H1 (cell line): Measurements from ENCODE around the gene UBE3A. TPM values are rescaled to one million over a fixed set of nuclear protein-coding genes. Genes with fewer than 3 reads are reported as not detected.
A peak's percentile ranks its signal among the peaks of the same experiment; 100 is the strongest.

Experiments used
- CTCF ChIA-PET: fragments of 300-600 bp; sonication (Branson Sonifier 250); formaldehyde crosslinking; loops from one replicate; lab custom pipeline; 2021; ENCODE audit not compliant: partially characterized antibody; lab: Charles Lee
- POLR2A ChIA-PET: fragments of 300-600 bp; sonication (Branson Sonifier 250); formaldehyde crosslinking; loops from one replicate; lab custom pipeline; 2021; ENCODE audit warnings: inconsistent platforms; ENCODE audit not compliant: partially characterized antibody; lab: Charles Lee
- DNase-seq, 2 experiments: peaks; one replicate each; pipeline versions ENCODE4 v3.0.0 to v3.0.0-alpha.2; 2010 to 2022; ENCODE audit warnings: low spot score in 2 of 2, low read depth in 1 of 2, mixed read lengths in 1 of 2
- FAIRE-seq: peaks from 2 replicates; lab custom pipeline; 2011; peaks lifted over from hg19 to GRCh38; lab: Jason Lieb, UNC
- H2AFZ ChIP-seq: 2 replicates; pipeline ENCODE4 v1.8.1; 2012; ENCODE audit warnings: low read length, inconsistent platforms
- H2AK5ac ChIP-seq: 2 replicates; pipeline ENCODE4 v1.6.1; 2013; ENCODE audit warnings: low read depth, low read length
- H2BK120ac ChIP-seq: replicated peaks from 2 replicates; pipeline ENCODE3; 2013; ENCODE audit warnings: low read depth, low read length, inconsistent platforms
- H2BK12ac ChIP-seq: 2 replicates; pipeline ENCODE4 v1.6.1; 2013; ENCODE audit warnings: low read depth, low read length
- H2BK15ac ChIP-seq: 2 replicates; pipeline ENCODE4 v1.6.1; 2013; ENCODE audit warnings: low read length
- H2BK20ac ChIP-seq: 2 replicates; pipeline ENCODE4 v1.6.1; 2013; ENCODE audit warnings: low read length
- H2BK5ac ChIP-seq: 2 replicates; pipeline ENCODE4 v1.6.1; 2013; ENCODE audit warnings: low read depth, low read length
- H3K14ac ChIP-seq: 2 replicates; pipeline ENCODE4 v1.6.1; 2013; ENCODE audit warnings: inconsistent platforms; ENCODE audit not compliant: insufficient read length
- H3K18ac ChIP-seq: 2 replicates; pipeline ENCODE4 v1.6.1; 2013; ENCODE audit warnings: low read length; ENCODE audit errors: extremely low read depth
- H3K23ac ChIP-seq: 2 replicates; pipeline ENCODE4 v1.6.1; 2013; ENCODE audit warnings: inconsistent platforms; ENCODE audit not compliant: insufficient read length
- H3K23me2 ChIP-seq: 2 replicates; pipeline ENCODE4 v1.6.1; 2013; ENCODE audit warnings: low read depth, low read length
- H3K27ac ChIP-seq: 2 replicates; pipeline ENCODE4 v1.6.1; 2011; ENCODE audit warnings: low read depth, low read length, inconsistent platforms
- H3K27me3 ChIP-seq, 4 experiments: replicated peaks in 1 of 4; 1 replicate in 1 of 4; 2 replicates in 3 of 4; pipeline versions ENCODE4 v1.6.1 to v1.8.1; 2011 to 2013; ENCODE audit warnings: low read length in 3 of 4, mild to moderate bottlenecking in 3 of 4, inconsistent platforms in 2 of 4, mixed read lengths in 2 of 4, moderate library complexity in 1 of 4; ENCODE audit not compliant: control insufficient read depth in 3 of 4, insufficient read depth in 3 of 4; ENCODE audit errors: extremely low read depth in 1 of 4
- H3K36me3 ChIP-seq, 4 experiments: 2 replicates each; pipeline versions ENCODE4 v1.6.1 to v1.8.1; 2011 to 2013; ENCODE audit warnings: mild to moderate bottlenecking in 4 of 4, low read length in 3 of 4, moderate library complexity in 2 of 4, control low read depth in 1 of 4, inconsistent platforms in 1 of 4; ENCODE audit not compliant: insufficient read depth in 4 of 4, control insufficient read depth in 2 of 4
- H3K4ac ChIP-seq: replicated peaks from 2 replicates; pipeline ENCODE3; 2013; ENCODE audit warnings: low read length, low read depth, mixed read lengths, inconsistent platforms; ENCODE audit not compliant: insufficient read length
- H3K4me1 ChIP-seq, 4 experiments: replicated peaks in 1 of 4; 1 replicate in 1 of 4; 2 replicates in 3 of 4; pipeline versions ENCODE4 v1.6.1 to v1.8.1; 2011 to 2013; ENCODE audit warnings: low read length in 3 of 4, inconsistent platforms in 2 of 4, mixed read lengths in 1 of 4; ENCODE audit not compliant: insufficient read depth in 4 of 4, control insufficient read depth in 3 of 4
- H3K4me2 ChIP-seq, 2 experiments: 2 replicates each; pipeline versions ENCODE4 v1.6.1 to v1.8.1; 2011 to 2013; ENCODE audit warnings: low read depth in 2 of 2, low read length in 2 of 2, control low read depth in 1 of 2, inconsistent platforms in 1 of 2, mild to moderate bottlenecking in 1 of 2; ENCODE audit not compliant: insufficient read depth in 1 of 2
- H3K4me3 ChIP-seq, 4 experiments: fragments of 200-600, 300-600 bp in 1 of 4; sonication (generic), shearing (Covaris generic), sonication (Bioruptor Twin) in 1 of 4; 2 replicates each; pipeline versions ENCODE4 v1.5.1 to v1.8.1; 2011 to 2016; ENCODE audit warnings: low read length in 4 of 4, low read depth in 3 of 4, control low read depth in 2 of 4, inconsistent platforms in 2 of 4, mild to moderate bottlenecking in 2 of 4, mixed read lengths in 1 of 4, moderate library complexity in 1 of 4; ENCODE audit not compliant: insufficient read depth in 2 of 4; ENCODE audit errors: extremely low read depth in 1 of 4
- H3K56ac ChIP-seq: replicated peaks from 2 replicates; pipeline ENCODE3; 2013; ENCODE audit warnings: low read depth, mild to moderate bottlenecking, mixed read lengths, low read length, inconsistent platforms; ENCODE audit not compliant: insufficient read length
- H3K79me1 ChIP-seq: 2 replicates; pipeline ENCODE4 v1.6.1; 2013; ENCODE audit warnings: low read depth, low read length, control low read depth
- H3K79me2 ChIP-seq, 2 experiments: 2 replicates each; pipeline versions ENCODE4 v1.6.1 to v1.8.1; 2012 to 2013; ENCODE audit warnings: low read length in 2 of 2, mild to moderate bottlenecking in 2 of 2, inconsistent platforms in 1 of 2; ENCODE audit not compliant: insufficient read depth in 2 of 2, control insufficient read depth in 1 of 2
- H3K9ac ChIP-seq, 4 experiments: replicated peaks in 1 of 4; 1 replicate in 1 of 4; 2 replicates in 3 of 4; pipeline versions ENCODE4 v1.6.1 to v1.8.1; 2011 to 2013; ENCODE audit warnings: low read depth in 3 of 4, low read length in 3 of 4, control low read depth in 2 of 4, mild to moderate bottlenecking in 2 of 4, moderate library complexity in 2 of 4, inconsistent platforms in 1 of 4; ENCODE audit errors: extremely low read depth in 1 of 4
- H3K9me3 ChIP-seq, 2 experiments: 2 replicates each; pipeline versions ENCODE4 v1.6.1 to v1.8.1; 2012 to 2013; ENCODE audit warnings: mild to moderate bottlenecking in 2 of 2, moderate library complexity in 2 of 2, control low read depth in 1 of 2, inconsistent platforms in 1 of 2, low read depth in 1 of 2, low read length in 1 of 2, mixed read lengths in 1 of 2; ENCODE audit not compliant: insufficient read depth in 2 of 2
- H4K20me1 ChIP-seq, 2 experiments: replicated peaks in 1 of 2; 2 replicates each; pipeline versions ENCODE3 to v1.8.1; 2011 to 2013; ENCODE audit warnings: inconsistent platforms in 2 of 2, low read length in 2 of 2, mild to moderate bottlenecking in 1 of 2; ENCODE audit not compliant: insufficient read depth in 2 of 2, control insufficient read depth in 1 of 2
- H4K5ac ChIP-seq: 2 replicates; pipeline ENCODE4 v1.6.1; 2013; ENCODE audit warnings: low read length, low read depth, mixed read lengths, inconsistent platforms; ENCODE audit not compliant: insufficient read length
- H4K8ac ChIP-seq: 2 replicates; pipeline ENCODE4 v1.8.0; 2013; ENCODE audit warnings: mild to moderate bottlenecking, moderate library complexity, low read length, inconsistent platforms; ENCODE audit not compliant: insufficient read depth; ENCODE audit errors: extremely low read depth
- H4K91ac ChIP-seq: replicated peaks from 2 replicates; pipeline ENCODE3; 2013; ENCODE audit warnings: low read length, mixed read lengths, inconsistent platforms; ENCODE audit not compliant: insufficient read length
- KDM4A ChIP-seq: IDR thresholded peaks from one replicate; pipeline ENCODE4 v1.7.1; 2012; ENCODE audit warnings: low read depth, mild to moderate bottlenecking, moderate library complexity, low read length, inconsistent platforms; ENCODE audit not compliant: severe bottlenecking
- KDM5A ChIP-seq: fragments of 200-600 bp; IDR thresholded peaks from 2 replicates; pipeline ENCODE4 v1.7.1; 2012; ENCODE audit warnings: mild to moderate bottlenecking, low read length, inconsistent platforms, mixed read lengths
- MAFK ChIP-seq: IDR thresholded peaks from 2 replicates; pipeline ENCODE4 v1.6.1; 2012; ENCODE audit warnings: low read depth, mild to moderate bottlenecking, improper control_type of control experiment, low read length
- POLR2A ChIP-seq, 2 experiments: IDR thresholded peaks; 1 replicate in 1 of 2; 2 replicates in 1 of 2; pipeline ENCODE4 v1.6.1; 2011; ENCODE audit warnings: low read depth in 2 of 2, low read length in 2 of 2, mild to moderate bottlenecking in 2 of 2; ENCODE audit errors: control extremely low read depth in 1 of 2
- SP4 ChIP-seq: IDR thresholded peaks from 2 replicates; pipeline ENCODE4 v1.6.1; 2012; ENCODE audit warnings: low read length, inconsistent platforms
- SUZ12 ChIP-seq: fragments of 200-600 bp; sonication (generic); IDR thresholded peaks from 2 replicates; pipeline ENCODE4 v1.6.1; 2012; ENCODE audit warnings: mild to moderate bottlenecking, inconsistent platforms, low read length, moderate library complexity, mixed read lengths
- TAF1 ChIP-seq: IDR thresholded peaks from 2 replicates; pipeline ENCODE4 v1.6.1; 2011; ENCODE audit warnings: mild to moderate bottlenecking, low read depth, low read length
- TEAD4 ChIP-seq: IDR thresholded peaks from 2 replicates; pipeline ENCODE4 v1.6.1; 2012; ENCODE audit warnings: low read depth, low read length, inconsistent platforms, mixed read lengths
- YY1 ChIP-seq: IDR thresholded peaks from 2 replicates; pipeline ENCODE4 v1.6.1; 2011; ENCODE audit warnings: low read depth, mild to moderate bottlenecking, low read length
- WGBS, 2 experiments: shearing (Covaris generic) in 1 of 2; methylation state at CpG; one replicate each; pipeline versions ENCODE4 v1.1.6 to v1.1.7; 2013 to 2015; ENCODE audit warnings: low lambda C conversion rate in 2 of 2, mixed read lengths in 2 of 2, inconsistent platforms in 1 of 2, low coverage in 1 of 2, missing lambda C conversion rate in 1 of 2; ENCODE audit not compliant: insufficient replicate concordance in 2 of 2, insufficient coverage in 1 of 2, insufficient read length in 1 of 2; ENCODE audit errors: extremely low coverage in 1 of 2, missing lambda C conversion rate in 1 of 2; 5-methylcytosine and 5-hydroxymethylcytosine counted together
- polyA plus RNA-seq, 7 experiments: library from polyadenylated mRNA; depleted of rRNA in 3 of 7; stranded (reverse) in 5 of 7; unstranded in 2 of 7; fragments of >200 nt in 5 of 7; fragments of 200-250 nt in 2 of 7; gene quantifications; 1 replicate in 5 of 7; 2 replicates in 1 of 7; 4 replicates in 1 of 7; pipeline versions ENCODE4 v1.2.1 to v1.2.3, GENCODE V29; 2011 to 2013; ENCODE audit warnings: missing spikeins in 2 of 7, mixed read lengths in 2 of 7
- total RNA-seq: library from RNA; stranded (reverse); fragmentation: NEBNext Ultra II Directional; extraction: Animal tissue kit (Norgen Biotek cat#: 25700); gene quantifications from 2 replicates; pipeline ENCODE4 v1.2.1, GENCODE V29; 2021
- TF ChIP-seq, protein P1 (sequence below), 3 experiments: IDR thresholded peaks; 1 replicate in 2 of 3; 2 replicates in 1 of 3; pipeline versions ENCODE4 v1.5.1 to v1.6.1; 2011; ENCODE audit warnings: low read length in 3 of 3, mild to moderate bottlenecking in 3 of 3, inconsistent platforms in 2 of 3, low read depth in 1 of 3, moderate library complexity in 1 of 3; ENCODE audit not compliant: insufficient read depth in 1 of 3; ENCODE audit errors: control extremely low read depth in 1 of 3
- TF ChIP-seq, protein P2 (sequence below): IDR thresholded peaks from 2 replicates; pipeline ENCODE4 v1.6.1; 2012; ENCODE audit warnings: inconsistent platforms

The UBE3A gene
- total and polyA plus RNA-seq, 2 of the 8 experiments (the other 6 are each of a cell fraction or from before 2014, with no cell fraction given): 13.8 to 110 TPM

DNA sequence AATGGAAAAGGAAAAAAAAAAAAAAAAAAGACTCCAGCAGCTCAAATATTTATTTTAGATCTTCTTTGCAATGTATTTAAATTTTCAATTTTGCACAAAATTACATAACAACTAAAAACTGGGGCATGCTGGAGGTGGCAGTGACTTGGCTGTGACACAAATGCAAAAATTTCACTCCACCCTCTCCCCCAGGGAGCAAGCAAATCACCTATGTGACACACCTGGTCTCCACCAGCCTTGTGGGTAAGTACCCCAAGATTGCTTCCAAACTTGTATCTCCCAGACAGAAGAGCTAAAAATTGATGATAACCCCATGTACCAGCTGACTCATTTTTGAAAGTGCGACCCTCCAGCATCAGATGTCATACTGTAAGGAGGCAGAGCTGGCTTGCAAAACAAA is 32.0 kb downstream of the UBE3A start:
- Histone ChIP-seq H3K56ac (no peak overlapping the region), H3K4me3 (peak overlapping the region in 1 of 4 experiments; percentile 7; a peak in 1 of 8 replicates), H3K36me3 (peaks cover 3 to 18% (median 8%) of the 10 kb centered on the region in 4 experiments; a peak in 7 of 8 replicates), H3K27ac (no peak overlapping the region), H3K4me2 (peak overlapping the region; percentile 37 to 45), H4K8ac (no peak overlapping the region), H2BK5ac (no peak overlapping the region), H3K23ac (no peak overlapping the region), H2BK12ac (no peak overlapping the region), H3K27me3 (no peaks in the 10 kb centered on the region), H2AK5ac (no peak overlapping the region), H3K79me1 (peaks cover 5% of the 10 kb centered on the region; the same call in 1 of the 2 replicates), H2BK120ac (no peak overlapping the region), H3K23me2 (no peaks in the 10 kb centered on the region), H3K79me2 (peaks cover 9 to 91% of the 10 kb centered on the region in 2 experiments), H4K91ac (no peak overlapping the region), H2AFZ (no peak overlapping the region), H3K14ac (no peak overlapping the region), H3K9ac (no peak overlapping the region), H3K4ac (no peak overlapping the region), H4K5ac (no peak overlapping the region), H3K18ac (no peak overlapping the region), H3K9me3 (no peaks in the 10 kb centered on the region), H2BK20ac (no peak overlapping the region), H3K4me1 (peaks cover 0 to 11% (median 6%) of the 10 kb centered on the region in 4 experiments; a peak in 4 of 7 replicates), H4K20me1 (peaks cover 1 to 9% of the 10 kb centered on the region in 2 experiments), H2BK15ac (no peak overlapping the region)
- FAIRE-seq (peak; percentile 28), DNase-seq (no peak)
- ChIA-PET CTCF (interaction anchor here (1.1 kb wide), 1 partner anchor 49 kb away, joined by 3 read pairs; no protein-coding TSS in a partner anchor), POLR2A (interaction anchor here (0.6 to 1.2 kb wide), 3 partner anchors 10 to 243 kb away, joined by 3 to 4 read pairs (median 4); partner anchors contain the start of gene UBE3A)
- 55% methylated on average over 1 of the region's 1 CpG; no CpG with 5 or more reads in 1 of the 2 experiments for WGBS, 2 experiments
- TF ChIP-seq YY1 (no peak), MAFK (no peak), SUZ12 (no peak), KDM5A (no peak), KDM4A (no peak), POLR2A (IDR thresholded peaks at IDR 0.05; ENCODE audit: control extremely low read depth in 1 of 2, low read depth in 2 of 2, low read length in 2 of 2) (no peak), SP4 (no peak), TAF1 (no peak), TEAD4 (no peak)
- TF ChIP-seq, protein P1, sequence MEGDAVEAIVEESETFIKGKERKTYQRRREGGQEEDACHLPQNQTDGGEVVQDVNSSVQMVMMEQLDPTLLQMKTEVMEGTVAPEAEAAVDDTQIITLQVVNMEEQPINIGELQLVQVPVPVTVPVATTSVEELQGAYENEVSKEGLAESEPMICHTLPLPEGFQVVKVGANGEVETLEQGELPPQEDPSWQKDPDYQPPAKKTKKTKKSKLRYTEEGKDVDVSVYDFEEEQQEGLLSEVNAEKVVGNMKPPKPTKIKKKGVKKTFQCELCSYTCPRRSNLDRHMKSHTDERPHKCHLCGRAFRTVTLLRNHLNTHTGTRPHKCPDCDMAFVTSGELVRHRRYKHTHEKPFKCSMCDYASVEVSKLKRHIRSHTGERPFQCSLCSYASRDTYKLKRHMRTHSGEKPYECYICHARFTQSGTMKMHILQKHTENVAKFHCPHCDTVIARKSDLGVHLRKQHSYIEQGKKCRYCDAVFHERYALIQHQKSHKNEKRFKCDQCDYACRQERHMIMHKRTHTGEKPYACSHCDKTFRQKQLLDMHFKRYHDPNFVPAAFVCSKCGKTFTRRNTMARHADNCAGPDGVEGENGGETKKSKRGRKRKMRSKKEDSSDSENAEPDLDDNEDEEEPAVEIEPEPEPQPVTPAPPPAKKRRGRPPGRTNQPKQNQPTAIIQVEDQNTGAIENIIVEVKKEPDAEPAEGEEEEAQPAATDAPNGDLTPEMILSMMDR (IDR thresholded peaks at IDR 0.05; ENCODE audit: control extremely low read depth in 1 of 3, insufficient read depth in 1 of 3, low read depth in 1 of 3, low read length in 3 of 3): no peak
- TF ChIP-seq, protein P2, sequence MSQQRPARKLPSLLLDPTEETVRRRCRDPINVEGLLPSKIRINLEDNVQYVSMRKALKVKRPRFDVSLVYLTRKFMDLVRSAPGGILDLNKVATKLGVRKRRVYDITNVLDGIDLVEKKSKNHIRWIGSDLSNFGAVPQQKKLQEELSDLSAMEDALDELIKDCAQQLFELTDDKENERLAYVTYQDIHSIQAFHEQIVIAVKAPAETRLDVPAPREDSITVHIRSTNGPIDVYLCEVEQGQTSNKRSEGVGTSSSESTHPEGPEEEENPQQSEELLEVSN: no peak
